ENCODE data around the gene IFNA6.

DNA sequence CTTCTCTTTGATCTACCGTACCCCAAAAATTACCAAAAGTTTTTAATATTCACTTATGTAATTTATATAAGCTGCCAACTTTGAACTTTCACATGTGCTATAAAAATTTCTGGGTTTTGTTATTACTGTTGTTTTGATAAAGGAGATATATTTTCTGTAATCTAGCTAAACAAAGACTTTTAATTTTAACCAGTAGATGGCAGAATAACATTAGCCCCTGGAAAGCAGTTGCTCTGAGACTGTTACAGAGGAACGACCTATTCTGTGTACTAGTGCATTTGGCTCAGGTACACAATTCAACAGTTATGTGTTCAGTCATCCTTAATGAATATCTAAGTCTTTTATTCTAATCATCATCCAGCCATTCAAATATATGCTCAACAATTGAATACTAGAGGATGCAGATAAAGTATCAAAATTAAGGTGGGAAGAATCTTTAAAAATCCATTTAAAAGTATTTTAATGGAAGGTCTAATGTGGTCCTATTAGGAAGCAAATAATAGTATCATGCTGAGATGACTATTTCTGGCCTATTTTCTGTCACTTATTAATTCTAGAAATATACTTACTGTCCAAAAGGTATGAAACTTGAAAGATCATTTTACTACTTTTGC, 24.1 kb downstream of the IFNA6 start:
- TF ChIP-seq YY1 (IDR thresholded peaks at IDR 0.05; ENCODE audit: insufficient read depth, insufficient read length) (no peak), ZNF274 (IDR thresholded peaks at IDR 0.05; ENCODE audit: low read depth, low read length) (no peak)
